Measurements from ENCODE around the gene JAZF1. TPM values are rescaled to one million over a fixed set of nuclear protein-coding genes. Genes with fewer than 3 reads are reported as not detected.

JAZF1 gene
- total RNA-seq, 4 donors from 2014 or later = 27.8 to 36.5 (median 30.5) TPM

DNA sequence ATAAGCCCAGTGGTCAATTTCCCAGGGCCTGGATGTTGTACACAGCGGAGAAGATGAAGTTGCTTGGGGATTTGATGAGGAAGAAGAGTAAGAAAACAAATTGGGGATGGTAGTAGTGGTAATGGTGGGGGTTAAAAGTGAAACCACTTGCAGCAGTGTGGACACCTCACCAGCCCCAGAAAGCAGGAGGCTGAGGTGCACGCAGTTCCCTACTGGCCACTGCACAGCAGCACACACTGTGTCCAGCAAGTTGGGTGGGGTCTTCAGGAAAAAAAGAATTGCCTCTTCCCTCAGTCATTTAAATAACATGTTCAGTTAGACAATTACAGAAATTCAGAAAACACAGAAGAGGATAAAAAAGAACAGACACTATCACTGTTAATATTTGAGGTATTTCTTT is 344.1 kb downstream of the JAZF1 start:
- no peaks in the 10 kb centered on the region for H3K9me3 ChIP-seq
- ATAC-seq = no peak
- no peak overlapping the region for H3K4me3 ChIP-seq
- H3K4me1 ChIP-seq = peaks cover 0 to 9% (median 0%) of the 10 kb centered on the region in 3 donors
- TF ChIP-seq, protein P1, sequence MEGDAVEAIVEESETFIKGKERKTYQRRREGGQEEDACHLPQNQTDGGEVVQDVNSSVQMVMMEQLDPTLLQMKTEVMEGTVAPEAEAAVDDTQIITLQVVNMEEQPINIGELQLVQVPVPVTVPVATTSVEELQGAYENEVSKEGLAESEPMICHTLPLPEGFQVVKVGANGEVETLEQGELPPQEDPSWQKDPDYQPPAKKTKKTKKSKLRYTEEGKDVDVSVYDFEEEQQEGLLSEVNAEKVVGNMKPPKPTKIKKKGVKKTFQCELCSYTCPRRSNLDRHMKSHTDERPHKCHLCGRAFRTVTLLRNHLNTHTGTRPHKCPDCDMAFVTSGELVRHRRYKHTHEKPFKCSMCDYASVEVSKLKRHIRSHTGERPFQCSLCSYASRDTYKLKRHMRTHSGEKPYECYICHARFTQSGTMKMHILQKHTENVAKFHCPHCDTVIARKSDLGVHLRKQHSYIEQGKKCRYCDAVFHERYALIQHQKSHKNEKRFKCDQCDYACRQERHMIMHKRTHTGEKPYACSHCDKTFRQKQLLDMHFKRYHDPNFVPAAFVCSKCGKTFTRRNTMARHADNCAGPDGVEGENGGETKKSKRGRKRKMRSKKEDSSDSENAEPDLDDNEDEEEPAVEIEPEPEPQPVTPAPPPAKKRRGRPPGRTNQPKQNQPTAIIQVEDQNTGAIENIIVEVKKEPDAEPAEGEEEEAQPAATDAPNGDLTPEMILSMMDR (IDR thresholded peaks at IDR 0.05) = no peak
- no peak for TF ChIP-seq POLR2AphosphoS5 (IDR thresholded peaks at IDR 0.05)
- no peak for TF ChIP-seq EP300 (IDR thresholded peaks at IDR 0.05)
- TF ChIP-seq POLR2A (IDR thresholded peaks at IDR 0.05) = no peak
- H3K27me3 ChIP-seq = no peaks in the 10 kb centered on the region
- WGBS, 2 donors (ENCODE audit: low coverage in 1 of 2) = 95 to 100% methylated on average over 2 of the region's 2 CpGs
- H3K36me3 ChIP-seq = peaks cover 0 to 57% of the 10 kb centered on the region in 2 donors
- H3K27ac ChIP-seq = no peak overlapping the region

DNA sequence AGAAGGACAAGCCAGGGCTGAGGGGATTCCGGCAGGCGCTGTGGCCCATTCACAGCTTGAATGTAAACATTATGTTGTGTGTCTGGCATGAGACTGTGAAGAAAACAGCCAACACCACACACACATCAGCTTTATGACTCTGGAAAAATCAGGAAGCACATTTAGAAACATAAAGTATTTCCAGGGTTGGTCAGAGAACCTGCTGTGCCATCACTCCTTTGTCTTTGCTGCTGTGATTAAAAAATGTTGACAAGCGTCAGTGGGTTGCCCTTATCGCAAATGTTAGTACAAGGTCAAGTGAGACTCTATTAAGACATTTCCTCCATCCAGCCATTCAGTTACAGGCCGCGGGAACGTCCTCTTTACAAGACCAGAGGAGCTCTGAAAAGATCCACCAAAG is 345.2 kb downstream of the JAZF1 start:
- no peak for ATAC-seq
- WGBS, 2 donors (ENCODE audit: low coverage in 1 of 2) = 50 to 72% methylated on average over 1 to 7 of the region's 7 CpGs
- H3K9me3 ChIP-seq = no peaks in the 10 kb centered on the region
- H3K4me3 ChIP-seq = no peak overlapping the region
- H3K4me1 ChIP-seq = peaks cover 0 to 9% (median 0%) of the 10 kb centered on the region in 3 donors
- H3K36me3 ChIP-seq = peaks cover 0 to 58% of the 10 kb centered on the region in 2 donors
- H3K27me3 ChIP-seq = no peaks in the 10 kb centered on the region
- no peak for TF ChIP-seq POLR2A (IDR thresholded peaks at IDR 0.05)
- TF ChIP-seq EP300 (IDR thresholded peaks at IDR 0.05) = no peak
- TF ChIP-seq POLR2AphosphoS5 (IDR thresholded peaks at IDR 0.05) = no peak
- TF ChIP-seq, protein P1 (IDR thresholded peaks at IDR 0.05) = no peak
- H3K27ac ChIP-seq = peak overlapping the region in 1 of 4 donors; percentile 12

DNA sequence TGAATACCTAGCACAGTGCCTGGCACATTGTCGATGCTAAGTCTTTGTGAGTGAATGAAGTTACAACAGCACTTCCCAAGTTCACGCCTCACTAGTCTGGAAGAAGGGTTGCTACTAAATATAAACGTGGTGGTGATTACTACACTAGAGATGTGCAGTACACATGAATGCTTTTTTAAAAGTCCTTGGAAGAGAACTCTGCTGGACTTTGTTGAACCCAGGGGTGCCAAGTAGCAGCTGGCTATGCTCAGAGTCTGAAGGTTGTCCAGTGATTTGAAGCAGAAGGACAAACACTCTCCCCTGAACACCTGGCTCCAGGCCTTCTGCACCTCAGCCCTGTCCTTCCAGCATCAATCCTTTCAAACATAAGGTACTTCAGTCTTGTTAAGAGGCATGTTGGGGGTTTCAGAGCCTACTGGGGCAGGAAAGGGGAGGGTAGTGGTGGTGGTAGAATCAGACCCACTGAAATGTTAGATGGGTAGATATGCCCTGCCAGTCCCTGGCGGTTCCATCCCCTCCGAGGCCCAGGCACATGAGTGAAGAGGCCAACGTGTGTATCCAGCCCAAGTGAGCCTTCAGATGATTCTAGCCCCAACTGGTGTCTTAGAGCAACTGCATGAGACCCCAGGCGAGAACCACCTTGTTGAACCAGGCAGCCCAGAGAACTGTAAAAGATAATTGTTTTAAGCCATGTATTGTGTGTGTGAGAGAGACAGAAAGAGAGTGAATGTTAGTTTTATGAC is 346.2 kb downstream of the JAZF1 start:
- Histone ChIP-seq H3K27ac (peak overlapping the region in 3 of 4 donors; percentile 3 to 23 (median 16)), H3K36me3 (peaks cover 0 to 49% of the 10 kb centered on the region in 2 donors), H3K9me3 (no peaks in the 10 kb centered on the region), H3K4me1 (peaks cover 0 to 9% (median 0%) of the 10 kb centered on the region in 3 donors), H3K27me3 (no peaks in the 10 kb centered on the region), H3K4me3 (no peak overlapping the region)
- peak; percentile 68 for ATAC-seq
- TF ChIP-seq, protein P1 (IDR thresholded peaks at IDR 0.05) = no peak
- no peak for TF ChIP-seq POLR2A (IDR thresholded peaks at IDR 0.05)
- TF ChIP-seq POLR2AphosphoS5 (IDR thresholded peaks at IDR 0.05) = peak; percentile 35
- no peak for TF ChIP-seq EP300 (IDR thresholded peaks at IDR 0.05)
- 31 to 65% methylated on average over 3 to 5 of the region's 7 CpGs for WGBS, 2 donors (ENCODE audit: low coverage in 1 of 2)

DNA sequence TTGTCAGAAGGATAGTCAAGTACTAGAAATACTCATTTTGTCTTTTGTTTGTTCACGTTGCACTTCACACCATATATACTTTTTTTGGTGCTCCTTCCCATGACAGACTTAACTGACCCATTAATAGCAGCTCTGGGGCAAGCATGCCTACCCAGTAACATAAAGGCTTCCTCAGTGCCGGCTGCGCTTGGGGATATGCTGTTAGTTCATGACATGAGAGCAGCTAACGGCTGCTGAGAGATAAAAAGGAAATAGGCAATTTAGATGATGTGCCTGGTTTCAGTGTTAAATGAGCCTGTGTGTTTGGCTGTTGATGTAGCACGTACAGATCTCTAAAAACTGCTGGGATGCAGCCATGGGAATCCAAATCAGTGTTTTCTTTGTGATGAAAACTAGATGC is 354.2 kb downstream of the JAZF1 start:
- H3K36me3 ChIP-seq = peaks cover 0 to 30% of the 10 kb centered on the region in 2 donors
- no peak for ATAC-seq
- no peak for TF ChIP-seq POLR2A (IDR thresholded peaks at IDR 0.05)
- TF ChIP-seq, protein P1 (IDR thresholded peaks at IDR 0.05) = no peak
- TF ChIP-seq EP300 (IDR thresholded peaks at IDR 0.05) = no peak

DNA sequence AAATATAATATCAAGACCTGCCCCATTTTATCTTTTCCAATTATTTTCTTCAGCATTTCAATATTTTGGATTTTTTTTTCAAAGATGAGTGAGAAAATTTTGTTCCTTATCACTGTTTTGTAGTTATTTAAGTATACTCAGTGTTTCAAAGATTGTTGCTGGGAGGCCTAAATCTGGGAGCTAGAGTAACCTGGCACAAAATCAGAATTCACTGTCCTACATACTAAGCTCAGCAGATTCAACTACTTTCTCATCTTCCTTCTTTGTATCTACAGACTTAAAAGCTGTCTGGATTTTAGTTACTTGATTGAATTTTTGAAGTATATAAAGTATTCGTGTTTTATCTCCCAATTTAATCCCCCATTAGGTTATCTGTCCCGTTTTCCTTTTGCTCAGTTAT is 354.7 kb downstream of the JAZF1 start:
- no peak for ATAC-seq
- Histone ChIP-seq H3K27me3 (no peaks in the 10 kb centered on the region), H3K27ac (no peak overlapping the region), H3K9me3 (no peaks in the 10 kb centered on the region), H3K36me3 (peaks cover 0 to 26% of the 10 kb centered on the region in 2 donors), H3K4me3 (no peak overlapping the region), H3K4me1 (peaks cover 0 to 7% (median 0%) of the 10 kb centered on the region in 3 donors)
- no peak for TF ChIP-seq EP300 (IDR thresholded peaks at IDR 0.05)
- TF ChIP-seq, protein P1 (IDR thresholded peaks at IDR 0.05) = no peak
- 61 to 91% methylated on average over 2 of the region's 2 CpGs for WGBS, 2 donors (ENCODE audit: low coverage in 1 of 2)

More for the DNA sequence above, 354.2 kb downstream of the JAZF1 start:
- Histone ChIP-seq H3K27ac (no peak overlapping the region), H3K4me1 (peaks cover 0 to 7% (median 0%) of the 10 kb centered on the region in 3 donors), H3K27me3 (no peaks in the 10 kb centered on the region), H3K9me3 (no peaks in the 10 kb centered on the region), H3K4me3 (no peak overlapping the region)
- WGBS, 2 donors (ENCODE audit: low coverage in 1 of 2) = 89 to 100% methylated on average over 1 to 5 of the region's 5 CpGs

Measured in gastroesophageal sphincter (tissue), 4 donors.